Left colon (tissue), 2 donors: ENCODE results near the gene FAM163B. TPM values are rescaled to one million over a fixed set of nuclear protein-coding genes. Genes with fewer than 3 reads are reported as not detected.
A peak's percentile ranks its signal among the peaks of the same experiment; 100 is the strongest.

Source experiments
- ATAC-seq: fragments of 200-7000 bp; cut with Tn5 transposase; one replicate; pipeline ENCODE4 v1.9.1; 2020; ENCODE audit warnings: mild to moderate bottlenecking, moderate library complexity
- DNase-seq, 2 donors: peaks; one replicate each; pipeline ENCODE4 v3.0.0-alpha.2; 2020
- intact Hi-C, 2 donors: fragments of 100-400 bp; cut with DNase I in 1 of 2; cut with micrococcal nuclease in 1 of 2; formaldehyde crosslinking; loops; one replicate each; pipeline versions ENCODE4 v1.11.2 to v1.14.0; 2022; cut with DNase I, micrococcal nuclease
- total RNA-seq, 2 donors: library from RNA; stranded (reverse); fragmentation: NEBNext Ultra II Directional; extraction: Animal tissue kit (Norgen Biotek cat#: 25700); gene quantifications; one replicate each; pipeline ENCODE4 v1.2.1, GENCODE V29; 2021
- donor health status: DM: no; HTN: no; CAD: no.
- donor health status: DM: yes; HTN: yes; CAD: no.

Gene FAM163B
- total RNA-seq, 2 donors from 2014 or later: 0.27 to 1.2 TPM

- DNase-seq: no peak
- no peak for ATAC-seq
- intact Hi-C loops: no loop called here
Observed at GRCh38 chr9:133539991-133540697, 69.0 kb downstream of the FAM163B start.

- peak; percentile 83 for ATAC-seq
- DNase-seq: peak; percentile 50 to 74
- intact Hi-C loops: no loop called here
Observed at GRCh38 chr9:133538851-133539833, 70.0 kb downstream of the FAM163B start.

GRCh38 chr9:133538176-133538575, 71.0 kb downstream of the FAM163B start:
- intact Hi-C loops: no loop called here
- DNase-seq (no peak), ATAC-seq (no peak)

GRCh38 chr9:133537257-133537656, 71.9 kb downstream of the FAM163B start:
- no peak for ATAC-seq

GRCh38 chr9:133536536-133536935, 72.7 kb downstream of the FAM163B start:
- intact Hi-C loops: no loop called here
- no peak for ATAC-seq

More at GRCh38 chr9:133537257-133537656, 71.9 kb downstream of the FAM163B start:
- intact Hi-C loops: no loop called here
- no peak for DNase-seq

GRCh38 chr9:133536080-133536479, 73.1 kb downstream of the FAM163B start:
- intact Hi-C loops: no loop called here
- ATAC-seq: no peak

More at GRCh38 chr9:133536536-133536935, 72.7 kb downstream of the FAM163B start:
- DNase-seq: no peak

GRCh38 chr9:133535306-133535877, 73.8 kb downstream of the FAM163B start:
- ATAC-seq (no peak), DNase-seq (no peak)
- intact Hi-C loops: no loop called here

More at GRCh38 chr9:133536080-133536479, 73.1 kb downstream of the FAM163B start:
- DNase-seq: no peak

GRCh38 chr9:133534346-133535291, 74.6 kb downstream of the FAM163B start, which contains the start of gene ADAMTSL2:
Gene ADAMTSL2 (plus strand): TSS chr9:133534704. CDS start chr9:133536713, 2,009 bp downstream.
- ATAC-seq: peak; percentile 58
- intact Hi-C loops: loop anchor here in 1 of 2 donors (5.0 kb wide), 1 partner anchor 193 kb away; no protein-coding TSS in a partner anchor
- DNase-seq: peak; percentile 42 to 59

GRCh38 chr9:133533857-133534256, 75.3 kb downstream of the FAM163B start:
- DNase-seq: no peak

GRCh38 chr9:133532937-133533668, 76.1 kb downstream of the FAM163B start:
- intact Hi-C loops: loop anchor here in 1 of 2 donors (5.0 kb wide), 1 partner anchor 194 kb away; no protein-coding TSS in a partner anchor
- peak; percentile 77 to 86 for DNase-seq
- ATAC-seq: peak; percentile 85

More at GRCh38 chr9:133533857-133534256, 75.3 kb downstream of the FAM163B start:
- intact Hi-C loops: loop anchor here in 1 of 2 donors (5.0 kb wide), 1 partner anchor 193 kb away; no protein-coding TSS in a partner anchor
- no peak for ATAC-seq

GRCh38 chr9:133531293-133531692, 77.9 kb downstream of the FAM163B start:
- intact Hi-C loops: loop anchor here in 1 of 2 donors (5.0 kb wide), 1 partner anchor 196 kb away; no protein-coding TSS in a partner anchor
- DNase-seq (no peak), ATAC-seq (no peak)

GRCh38 chr9:133529874-133530273, 79.3 kb downstream of the FAM163B start:
- no peak for DNase-seq

GRCh38 chr9:133529457-133529856, 79.7 kb downstream of the FAM163B start:
- intact Hi-C loops: no loop called here
- DNase-seq (no peak), ATAC-seq (no peak)

More at GRCh38 chr9:133529874-133530273, 79.3 kb downstream of the FAM163B start:
- intact Hi-C loops: loop anchor here in 1 of 2 donors (5.0 kb wide), 1 partner anchor 197 kb away; no protein-coding TSS in a partner anchor
- ATAC-seq: no peak

- no peak for DNase-seq
- intact Hi-C loops: no loop called here
- ATAC-seq: no peak
Observed at GRCh38 chr9:133528876-133529241, 80.3 kb downstream of the FAM163B start.

GRCh38 chr9:133528001-133528875, 81.0 kb downstream of the FAM163B start:
- ATAC-seq (no peak), DNase-seq (no peak)
- intact Hi-C loops: no loop called here

GRCh38 chr9:133527444-133527920, 81.7 kb downstream of the FAM163B start:
- intact Hi-C loops: no loop called here
- DNase-seq: peak in 1 of 2 donors; percentile 33
- no peak for ATAC-seq
